ENCODE data around the gene ETV5. TPM values are rescaled to one million over a fixed set of nuclear protein-coding genes. Genes with fewer than 3 reads are reported as not detected.

ETV5 gene
- polyA plus RNA-seq, 2 of the 4 experiments (the other 2 are of a cell fraction) = 20.5 to 54.7 TPM

DNA sequence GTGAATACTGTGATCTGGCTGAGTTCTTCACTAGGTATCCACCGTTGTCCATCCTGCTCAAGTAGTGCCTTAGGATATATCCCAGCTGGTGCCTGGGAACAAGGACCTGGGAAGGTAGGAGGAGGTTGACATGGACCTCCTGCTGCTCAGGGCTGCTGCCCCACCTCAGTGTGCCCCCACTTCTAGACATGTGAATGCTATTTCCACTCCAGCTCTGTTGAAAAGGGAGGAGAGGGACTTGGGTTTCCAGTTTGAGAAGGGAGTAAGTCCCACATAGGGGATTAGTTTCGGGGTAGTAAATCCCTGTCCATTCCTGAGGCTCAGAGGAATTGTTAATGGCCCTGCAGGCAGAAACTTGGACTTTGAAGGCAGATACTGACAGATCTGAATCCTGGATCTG, 32.9 kb upstream of the ETV5 start:
- Histone ChIP-seq H3K9me3 (no peaks in the 10 kb centered on the region), H3K4me1 (no peaks in the 10 kb centered on the region), H3K27ac (no peak overlapping the region), H3K4me3 (no peak overlapping the region), H3K4me2 (no peak overlapping the region)
- no peak for DNase-seq (ENCODE audit: low read depth in 1 of 2, low spot score in 1 of 2)
- no peak for FAIRE-seq
- ChIA-PET POLR2A (no interaction called here), CTCF (no interaction called here)
- WGBS (ENCODE audit: missing lambda C conversion rate) = 73% methylated on average over 1 of the region's 2 CpGs
- no peak for ATAC-seq
- TF ChIP-seq ESRRA (IDR thresholded peaks at IDR 0.05; ENCODE audit: borderline replicate concordance, low read length) (no peak), HOXB13 (CRISPR knock-in tag; IDR thresholded peaks at IDR 0.05; ENCODE audit: low read depth) (no peak), BCL3 (IDR thresholded peaks at IDR 0.05) (no peak), SREBF2 (IDR thresholded peaks at IDR 0.05) (no peak), HOXA7 (CRISPR knock-in tag; IDR thresholded peaks at IDR 0.05) (no peak), ZSCAN20 (CRISPR knock-in tag; IDR thresholded peaks at IDR 0.05) (no peak), MYC (IDR thresholded peaks at IDR 0.05; ENCODE audit: borderline replicate concordance, low read length) (no peak), RNF2 (IDR thresholded peaks at IDR 0.05; ENCODE audit: borderline replicate concordance, low read depth) (no peak), BHLHE40 (IDR thresholded peaks at IDR 0.05; ENCODE audit: low read depth, low read length) (no peak), TP53 (CRISPR knock-in tag; IDR thresholded peaks at IDR 0.05) (no peak), POLR2AphosphoS2 (conservative IDR thresholded peaks at IDR 0.05; ENCODE audit: low read length) (no peak), MAZ (IDR thresholded peaks at IDR 0.05; ENCODE audit: borderline replicate concordance, low read depth, low read length) (no peak), ZC3H11A (IDR thresholded peaks at IDR 0.05) (no peak), CHD2 (IDR thresholded peaks at IDR 0.05; ENCODE audit: low read length, partially characterized antibody) (no peak), CEBPB (IDR thresholded peaks at IDR 0.05) (no peak), HOXB5 (CRISPR knock-in tag; IDR thresholded peaks at IDR 0.05) (no peak), CTCF (IDR thresholded peaks at IDR 0.05) (no peak), RFX5 (IDR thresholded peaks at IDR 0.05) (no peak), RAD21 (conservative IDR thresholded peaks at IDR 0.05 in 1 of 2, IDR thresholded peaks at IDR 0.05 in 1 of 2) (no peak), JUN (IDR thresholded peaks at IDR 0.05) (no peak)

GRCh38 chr3:186138272-186138981, 29.5 kb upstream of the ETV5 start:
- no peak overlapping the region for H3K4me3 ChIP-seq
- no peaks in the 10 kb centered on the region for H3K4me1 ChIP-seq
- ATAC-seq = no peak
- WGBS (ENCODE audit: missing lambda C conversion rate) = 86% methylated on average over 12 of the region's 12 CpGs
- no peak for DNase-seq (ENCODE audit: low read depth in 1 of 2, low spot score in 1 of 2)
- no peak overlapping the region for H3K27ac ChIP-seq
- ChIA-PET CTCF (interaction anchor here (0.6 to 1.3 kb wide), 5 partner anchors 10 to 688 kb away, joined by 3 to 5 read pairs (median 3); no protein-coding TSS in a partner anchor), POLR2A (no interaction called here)
- FAIRE-seq = no peak
- no peaks in the 10 kb centered on the region for H3K9me3 ChIP-seq
- no peak overlapping the region for H3K4me2 ChIP-seq
- TF ChIP-seq RNF2 (IDR thresholded peaks at IDR 0.05; ENCODE audit: borderline replicate concordance, low read depth) = no peak
- no peak for TF ChIP-seq USF2 (IDR thresholded peaks at IDR 0.05)
- no peak for TF ChIP-seq MAFK (IDR thresholded peaks at IDR 0.05; ENCODE audit: partially characterized antibody)
- TF ChIP-seq HES2 (IDR thresholded peaks at IDR 0.05) = no peak
- TF ChIP-seq PHF8 (IDR thresholded peaks at IDR 0.05; ENCODE audit: borderline replicate concordance, low read depth) = no peak
- TF ChIP-seq ZC3H11A (IDR thresholded peaks at IDR 0.05) = no peak
- no peak for TF ChIP-seq NFE2L2 (conservative IDR thresholded peaks at IDR 0.05; ENCODE audit: low read length)
- no peak for TF ChIP-seq CTCF (IDR thresholded peaks at IDR 0.05)
- TF ChIP-seq, protein P1, sequence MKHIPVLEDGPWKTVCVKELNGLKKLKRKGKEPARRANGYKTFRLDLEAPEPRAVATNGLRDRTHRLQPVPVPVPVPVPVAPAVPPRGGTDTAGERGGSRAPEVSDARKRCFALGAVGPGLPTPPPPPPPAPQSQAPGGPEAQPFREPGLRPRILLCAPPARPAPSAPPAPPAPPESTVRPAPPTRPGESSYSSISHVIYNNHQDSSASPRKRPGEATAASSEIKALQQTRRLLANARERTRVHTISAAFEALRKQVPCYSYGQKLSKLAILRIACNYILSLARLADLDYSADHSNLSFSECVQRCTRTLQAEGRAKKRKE (CRISPR knock-in tag; IDR thresholded peaks at IDR 0.05; ENCODE audit: low read depth) = no peak
- TF ChIP-seq NR3C1 (IDR thresholded peaks at IDR 0.05) = no peak
- no peak for TF ChIP-seq HOXB13 (CRISPR knock-in tag; IDR thresholded peaks at IDR 0.05; ENCODE audit: low read depth)
- no peak for TF ChIP-seq RCOR1 (IDR thresholded peaks at IDR 0.05; ENCODE audit: low read depth, low read length)
- no peak for TF ChIP-seq ZFP36 (IDR thresholded peaks at IDR 0.05; ENCODE audit: borderline replicate concordance, partially characterized antibody)
- no peak for TF ChIP-seq GATA3 (IDR thresholded peaks at IDR 0.05; ENCODE audit: borderline replicate concordance)
- TF ChIP-seq CHD2 (IDR thresholded peaks at IDR 0.05; ENCODE audit: low read length, partially characterized antibody) = no peak

Data from A549 (cell line).